Activated CD4-positive, alpha-beta T cell treated with anti-CD3 and anti-CD28 coated beads, Interleukin-2, amount 50 U/mL, for 1 hour (primary cell): ENCODE results near the gene SPPL2A.
"Not testable (repeated sequence)": the region's sequence is repeated elsewhere in the genome, so short reads cannot be mapped to it uniquely, and the experiment has no call there.

Experiments
- DNase-seq: peaks from one replicate; pipeline ENCODE4 v3.0.0-alpha.2; 2020

SPPL2A gene

DNA sequence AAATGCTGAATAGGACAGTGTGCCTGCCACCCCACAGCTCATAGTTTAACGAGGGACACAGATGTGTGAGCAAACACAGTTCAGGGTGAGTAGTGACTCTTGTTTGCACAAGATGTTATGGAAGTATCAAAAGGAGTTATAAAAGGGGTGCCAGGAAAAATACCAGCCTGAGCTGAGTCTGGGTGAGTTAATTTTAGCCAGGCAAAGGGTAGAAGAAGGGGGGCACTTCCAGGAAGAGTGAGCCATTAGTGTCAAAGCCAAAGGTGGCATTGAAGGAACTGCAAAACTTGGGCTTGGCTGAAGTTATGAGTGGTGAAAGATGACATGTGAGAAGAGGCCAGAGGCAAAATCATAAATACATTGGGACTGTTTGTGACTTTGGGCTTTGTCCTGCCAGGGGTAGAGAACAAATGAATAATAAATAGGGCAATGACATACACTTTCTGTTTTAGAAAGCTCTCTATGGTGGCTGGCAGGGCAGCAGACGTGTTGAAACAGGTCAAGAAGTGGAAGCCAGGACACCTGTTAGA, 1.9 kb upstream of the SPPL2A start:
- DNase-seq = no peak

DNA sequence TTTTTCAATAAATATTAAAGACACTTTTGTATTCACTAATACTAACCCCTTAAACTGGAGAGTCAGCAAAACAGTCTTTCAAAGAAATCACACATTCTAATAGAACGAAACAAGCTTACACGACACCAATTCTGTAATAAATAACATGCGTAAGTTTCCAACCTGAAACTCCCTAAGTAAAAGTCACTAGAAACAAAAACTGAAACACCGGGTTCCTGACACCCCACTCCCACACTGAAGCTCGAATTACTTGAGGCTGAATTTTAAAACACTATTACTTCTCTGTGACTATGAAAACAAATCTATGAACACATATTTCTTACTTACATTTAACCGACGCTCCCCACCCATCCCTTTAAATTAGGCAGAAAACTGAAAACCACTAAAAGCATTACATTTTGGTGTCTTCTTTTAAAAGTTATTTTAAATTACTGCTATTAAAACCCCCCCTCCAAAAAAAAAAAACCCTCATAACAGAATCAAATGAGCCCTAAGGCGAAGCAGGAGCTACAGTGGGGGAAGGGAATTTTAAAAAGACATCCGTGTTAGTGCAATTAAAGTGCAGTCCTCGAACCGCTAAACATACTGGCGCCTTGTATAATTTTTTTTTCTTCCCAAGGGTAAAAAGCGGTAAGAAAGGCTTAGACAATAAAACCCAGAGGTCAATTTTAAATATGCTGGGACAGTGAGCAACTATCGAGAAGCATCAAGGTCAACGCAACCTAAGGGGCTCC, 878 bp downstream of the SPPL2A start:
- DNase-seq = no peak

DNA sequence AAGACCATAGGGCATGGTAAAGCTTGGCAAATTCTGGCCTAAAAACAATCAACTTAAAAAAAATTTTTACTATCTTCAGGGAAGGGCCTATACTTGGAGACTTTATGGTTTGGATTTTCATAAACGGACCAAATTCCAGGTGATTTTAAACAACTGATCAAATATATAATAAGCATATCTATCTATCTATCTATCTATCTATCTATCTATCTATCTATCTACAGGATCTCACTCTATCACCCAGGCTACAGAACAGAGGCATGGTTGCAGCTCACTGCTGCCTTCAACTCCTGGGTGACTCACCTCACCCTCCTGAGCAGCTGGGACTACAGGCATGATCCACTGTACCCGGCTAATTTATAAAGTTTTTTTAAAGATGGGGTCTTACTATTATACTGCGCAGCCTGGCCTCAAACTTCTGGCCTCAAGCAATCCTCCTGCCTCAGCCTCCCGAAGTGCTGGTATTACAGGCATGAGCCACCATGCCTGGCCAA, 6.7 kb downstream of the SPPL2A start:
- DNase-seq = no peak

DNA sequence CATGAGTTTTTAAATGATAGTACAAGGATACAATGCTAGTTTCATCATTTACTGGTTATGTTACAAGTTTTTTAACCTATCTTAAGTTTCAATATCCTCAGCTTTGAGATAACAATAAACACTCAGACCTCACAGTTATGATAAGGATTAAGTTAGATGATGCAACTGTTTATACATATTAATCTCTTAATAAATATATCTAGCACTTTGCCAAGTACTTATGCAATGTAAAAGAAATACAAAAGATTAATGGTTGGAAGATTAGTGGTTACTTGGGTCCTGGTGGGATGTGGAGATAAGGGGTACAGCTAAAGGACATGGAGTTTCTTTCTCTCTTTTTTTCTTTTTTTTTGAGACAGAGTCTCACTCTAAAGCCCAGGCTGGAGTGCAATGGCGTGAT, 12.0 kb downstream of the SPPL2A start:
- no peak for DNase-seq

DNA sequence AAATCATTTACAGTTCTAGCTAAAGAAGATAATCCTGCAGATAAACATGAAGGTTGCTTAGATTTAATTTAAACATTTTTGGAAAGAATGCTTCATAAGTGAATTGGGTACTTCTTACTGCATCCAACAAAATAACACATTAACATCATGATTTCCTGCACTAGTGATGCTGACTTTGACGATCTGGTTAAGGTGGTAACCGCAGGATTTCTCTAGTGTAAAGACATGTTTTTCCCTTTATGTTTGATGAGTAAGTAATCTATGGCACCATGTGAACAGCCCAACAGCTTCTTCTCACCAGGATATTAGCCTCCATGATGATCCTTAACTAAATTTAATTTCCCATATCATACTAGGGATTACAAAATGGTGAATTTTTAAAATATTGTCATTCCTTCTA, 14.1 kb downstream of the SPPL2A start:
- no peak for DNase-seq

DNA sequence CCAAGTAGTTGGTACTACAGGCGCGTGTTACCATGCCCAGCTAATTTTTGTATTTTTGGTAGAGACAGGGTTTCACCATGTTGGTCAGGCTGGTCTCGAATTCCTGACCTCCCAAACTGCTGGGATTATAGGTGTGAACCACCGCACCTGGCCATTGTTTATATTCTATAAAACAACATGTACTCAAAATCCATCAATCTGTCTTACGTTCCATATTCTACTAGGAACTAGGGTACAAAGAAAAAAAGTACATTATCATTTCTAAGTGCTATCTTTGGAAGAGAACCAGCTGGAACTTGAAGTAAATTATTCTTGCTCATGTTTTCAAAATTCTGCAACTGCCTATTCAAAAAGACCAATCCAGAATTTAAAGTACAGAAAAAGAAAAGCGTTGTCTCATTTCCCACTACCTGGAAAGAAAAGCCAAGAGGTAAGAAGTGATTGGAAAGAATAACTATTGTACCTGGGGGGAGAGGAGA, 15.2 kb downstream of the SPPL2A start:
- no peak for DNase-seq

DNA sequence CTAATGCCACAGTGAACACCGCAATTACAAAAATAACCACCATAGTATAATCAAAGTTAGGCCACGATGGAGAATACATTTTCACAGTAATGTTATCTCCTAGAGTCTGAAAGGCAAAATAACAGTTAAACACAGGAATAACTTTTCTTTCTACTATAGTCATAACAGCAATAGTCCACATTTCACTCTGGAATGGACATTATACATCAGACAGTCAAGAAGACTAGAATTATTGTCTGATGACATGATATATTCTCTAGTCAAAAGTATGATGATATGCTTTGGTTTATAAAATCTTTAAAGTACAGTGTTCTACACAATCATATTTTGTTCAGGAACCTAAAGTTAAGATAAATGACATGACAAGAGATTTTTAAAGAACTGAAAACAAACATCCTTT, 18.0 kb downstream of the SPPL2A start:
- DNase-seq = no peak

DNA sequence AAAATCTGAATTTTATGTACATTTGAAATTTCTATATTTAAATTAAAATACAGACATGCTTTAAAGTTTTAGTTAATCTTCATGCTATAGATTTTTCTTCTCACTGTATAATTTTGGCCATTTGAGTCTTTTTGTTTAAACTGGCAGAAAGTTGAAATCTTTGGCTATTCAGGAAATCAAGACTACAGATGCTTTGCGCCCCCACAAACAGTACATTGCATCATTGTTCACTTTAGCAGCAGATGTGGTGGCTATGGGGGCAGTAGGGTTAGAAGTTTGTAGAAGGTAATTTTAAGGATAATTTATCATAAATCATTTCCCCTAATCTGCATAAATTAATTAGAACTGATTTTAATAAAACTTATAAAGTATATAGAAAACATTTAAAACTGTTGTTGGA, 20.9 kb downstream of the SPPL2A start:
- DNase-seq = no peak

DNA sequence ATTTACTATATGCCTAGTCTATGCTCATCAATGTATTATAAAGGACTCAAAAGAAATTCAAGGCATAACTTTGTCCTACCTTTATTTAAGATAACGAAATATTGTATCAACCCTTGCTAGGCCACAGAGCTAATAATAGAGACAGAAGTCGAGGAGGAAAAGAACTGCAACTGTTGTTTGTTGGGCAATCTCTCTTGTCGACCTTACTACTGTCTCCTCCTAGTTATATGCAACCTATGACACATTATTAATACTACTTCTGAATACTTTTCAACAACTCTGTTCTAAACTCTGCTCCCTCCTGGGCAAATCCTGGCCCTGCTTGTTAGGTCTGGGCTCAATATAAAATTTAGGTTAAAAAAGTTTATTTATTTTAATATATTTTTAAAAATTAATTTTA, 24.6 kb downstream of the SPPL2A start:
- no peak for DNase-seq

DNA sequence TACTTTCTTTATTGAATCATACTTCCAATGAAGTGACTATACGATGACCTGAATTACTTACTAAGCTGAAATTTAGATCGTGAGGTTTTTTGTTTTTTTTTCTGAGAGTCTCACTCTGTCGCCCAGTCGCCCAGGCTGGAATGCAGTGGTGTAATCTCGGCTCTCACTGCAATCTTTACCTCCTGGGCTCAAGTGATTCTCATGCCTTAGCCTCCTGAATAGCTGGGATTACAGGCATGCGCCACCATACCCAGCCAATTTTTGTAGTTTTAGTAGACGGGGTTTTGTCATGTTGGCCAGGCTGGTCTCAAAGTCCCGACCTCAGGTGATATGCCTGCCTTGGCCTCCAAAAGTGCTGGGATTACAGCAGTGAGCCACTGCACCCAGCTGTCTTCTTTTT, 28.7 kb downstream of the SPPL2A start:
- DNase-seq = no peak

DNA sequence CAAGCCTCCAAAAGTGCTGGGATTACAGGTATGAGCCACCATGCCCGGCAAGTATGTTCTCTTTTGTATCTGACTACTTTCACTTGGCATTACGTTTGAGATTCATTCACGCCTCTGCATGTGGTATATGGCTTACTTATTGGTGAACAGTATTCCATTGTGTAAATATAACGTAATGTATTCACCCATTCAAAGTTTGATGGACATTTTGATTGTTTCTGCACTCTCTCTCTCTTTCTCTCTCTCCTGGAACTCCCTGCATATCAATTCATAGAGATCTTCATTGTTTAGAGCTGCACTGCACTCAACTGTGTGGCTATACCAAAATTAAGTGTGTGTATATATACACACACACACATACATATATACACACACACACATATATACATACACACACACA, 30.4 kb downstream of the SPPL2A start:
- no peak for DNase-seq

DNA sequence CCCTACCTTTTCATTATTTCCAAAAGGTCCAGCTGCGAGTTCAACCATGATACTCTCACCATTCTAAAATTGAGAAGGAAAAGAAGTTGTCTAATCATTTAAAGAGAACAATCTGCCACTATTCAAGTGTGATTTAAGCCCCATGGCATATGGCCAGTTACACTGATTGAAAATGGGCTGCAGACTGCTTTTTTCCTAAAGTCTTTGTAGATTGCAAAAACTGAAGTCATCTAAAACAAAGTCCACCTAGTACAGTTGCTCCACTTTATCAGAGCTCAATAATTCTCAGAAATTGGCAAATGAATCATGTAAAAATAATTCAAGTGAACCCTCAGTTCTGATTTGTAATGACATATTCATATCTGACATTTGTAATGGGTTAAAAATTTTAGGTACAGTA, 39.2 kb downstream of the SPPL2A start:
- DNase-seq = no peak

DNA sequence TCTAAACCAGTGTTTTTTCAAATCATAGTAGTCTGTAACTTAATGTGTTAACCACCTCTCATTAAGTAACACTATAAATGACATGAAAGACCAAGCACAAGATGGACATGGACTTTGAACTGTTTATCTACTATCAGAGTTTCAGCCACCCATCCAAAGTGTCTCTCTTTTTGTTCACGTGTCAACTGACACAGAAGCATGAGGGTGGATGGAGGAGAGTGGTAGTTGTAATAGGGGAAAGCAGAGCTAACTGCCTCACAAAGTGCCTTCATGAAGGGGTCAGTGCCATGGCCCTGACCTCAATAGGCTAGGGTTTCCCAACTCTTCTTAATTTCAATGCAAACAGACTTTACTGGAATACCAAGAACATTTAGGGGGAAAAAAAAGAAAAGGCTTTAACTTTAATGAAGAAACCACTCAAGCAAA, 46.8 kb downstream of the SPPL2A start:
- no peak for DNase-seq

DNA sequence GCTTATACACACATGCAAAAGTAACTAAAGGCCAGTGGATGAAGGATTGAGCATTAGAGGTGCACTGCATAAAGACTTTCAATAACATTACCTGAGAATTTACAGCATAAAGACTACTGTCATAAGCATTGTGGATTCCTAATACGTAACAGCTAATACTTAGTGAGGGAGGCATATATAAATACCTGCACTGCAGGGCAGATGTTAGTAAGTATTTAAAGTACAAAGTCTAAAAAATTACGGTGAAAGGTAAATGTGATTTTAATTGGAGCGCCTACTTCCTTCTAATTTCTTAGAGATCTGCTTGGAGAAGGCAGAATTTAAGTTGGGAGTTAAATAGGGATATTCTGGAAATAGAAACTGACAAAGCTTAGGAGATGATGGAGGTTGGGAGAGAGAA, 53.5 kb downstream of the SPPL2A start:
- no peak for DNase-seq

DNA sequence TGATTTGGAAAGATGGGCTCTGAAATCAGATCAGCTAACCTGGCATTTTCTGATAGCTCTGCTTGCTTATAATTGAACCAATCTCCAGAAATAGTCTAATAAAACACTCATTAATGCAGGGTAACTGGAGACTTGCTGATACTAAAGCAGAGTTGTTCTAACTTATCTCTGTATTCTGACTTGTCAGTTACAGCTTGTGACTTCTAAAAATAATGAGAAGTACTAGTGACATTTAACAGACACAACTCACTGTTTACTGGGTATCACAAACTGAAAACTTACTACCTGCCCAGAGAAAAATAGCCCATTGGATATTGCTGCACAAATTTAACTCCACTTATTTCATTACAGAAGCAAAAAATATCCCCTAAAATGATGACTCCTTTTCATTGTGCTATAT, 54.9 kb downstream of the SPPL2A start:
- DNase-seq = no peak

DNA sequence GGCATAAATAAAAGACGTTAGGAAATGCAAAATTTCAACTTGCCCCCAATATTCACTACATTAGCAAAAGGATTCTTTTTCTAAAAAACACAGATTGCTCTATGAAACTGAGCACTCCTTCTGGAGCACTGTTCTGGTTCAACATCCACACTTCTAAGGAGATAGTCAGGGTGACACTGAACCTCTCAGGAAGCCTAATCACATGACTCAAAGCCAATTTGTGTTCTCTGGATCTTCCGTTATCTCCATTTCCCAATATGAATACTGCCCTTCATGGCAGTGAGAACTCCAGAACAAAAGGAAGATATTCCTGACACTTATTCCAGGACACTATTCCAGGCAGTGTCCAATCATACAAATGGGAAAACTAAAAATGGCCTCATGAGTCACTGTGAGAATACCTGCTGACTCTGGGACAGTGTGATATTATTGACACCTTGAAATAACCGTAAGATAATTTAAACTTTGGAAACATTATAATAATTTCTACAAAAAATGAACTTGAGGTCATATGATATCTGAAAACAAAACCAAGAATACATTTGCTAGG, 57.6 kb downstream of the SPPL2A start:
- no peak for DNase-seq

DNA sequence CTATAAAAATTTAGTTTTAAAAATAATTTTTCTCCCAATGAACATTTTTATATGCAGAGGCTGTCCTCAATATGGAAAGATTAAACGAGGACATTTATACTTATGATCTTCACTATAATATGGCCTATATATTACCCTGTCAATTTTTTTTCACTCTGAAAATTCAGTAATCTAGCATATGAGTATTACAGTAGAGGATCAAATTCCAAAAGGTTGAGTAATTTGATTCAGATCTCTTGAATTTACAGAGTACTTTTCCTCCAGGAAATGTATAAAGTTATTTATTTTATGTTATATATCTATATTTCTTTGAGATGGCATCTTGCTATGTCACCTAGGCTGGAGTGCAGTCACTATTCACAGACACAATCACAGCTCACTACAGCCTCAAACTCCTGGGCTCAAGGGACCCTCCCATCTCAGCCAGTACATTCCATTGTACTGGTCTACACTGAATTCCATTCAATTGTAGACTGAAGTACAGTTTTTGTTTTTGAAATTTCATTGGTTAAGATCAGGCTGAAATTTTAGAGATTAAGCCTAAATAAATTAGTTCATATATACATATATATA, 62.7 kb downstream of the SPPL2A start:
- DNase-seq = no peak

DNA sequence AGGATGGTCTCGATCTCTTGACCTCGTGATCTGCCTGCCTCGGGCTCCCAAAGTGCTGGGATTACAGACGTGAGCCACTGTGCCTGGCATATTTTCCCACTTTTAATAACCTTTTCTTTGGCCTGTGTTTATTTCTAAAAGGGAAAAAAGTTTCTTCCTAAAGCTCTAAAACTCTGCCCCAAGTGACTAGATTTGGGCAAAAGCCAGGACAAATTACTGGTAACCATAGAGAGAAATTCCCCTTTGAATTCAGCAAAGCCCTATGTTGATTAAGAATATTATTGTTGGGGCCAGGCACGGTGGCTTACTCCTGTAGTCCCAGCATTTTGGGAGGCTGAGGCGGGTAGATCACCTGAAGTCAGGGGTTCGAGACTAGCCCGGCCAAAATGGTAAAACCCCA, 67.4 kb downstream of the SPPL2A start:
- no peak for DNase-seq

DNA sequence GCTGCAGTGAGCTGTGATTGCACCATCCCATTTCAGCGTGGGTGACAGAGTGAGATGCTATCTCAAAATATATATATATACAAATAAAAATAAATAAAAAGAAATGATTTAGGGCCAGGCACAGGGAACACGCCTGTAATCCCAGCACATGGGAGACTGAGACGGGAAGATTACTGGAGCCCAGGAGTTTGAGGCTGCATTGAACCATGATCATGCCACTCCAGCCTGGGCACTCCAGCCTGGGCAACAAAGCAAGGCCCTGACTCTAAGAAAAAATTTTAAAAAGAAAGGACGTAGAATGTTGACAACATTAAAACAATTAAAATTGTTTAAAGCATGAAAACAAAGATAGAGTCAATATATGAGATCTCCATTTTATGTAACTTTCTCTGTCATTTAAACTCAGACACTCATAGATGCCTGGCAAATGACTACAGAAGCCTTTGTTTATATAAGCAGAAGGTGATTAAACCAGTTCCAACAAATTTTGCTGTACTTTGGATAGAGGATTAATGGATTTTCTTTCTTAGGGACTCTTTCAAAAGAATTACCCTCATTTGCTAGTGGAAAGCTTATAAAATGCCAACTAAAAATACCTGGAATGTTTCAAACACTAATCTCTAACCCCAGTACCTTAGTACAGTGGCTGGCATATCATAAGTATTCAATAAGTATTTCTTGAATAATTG, 68.3 kb downstream of the SPPL2A start:
- no peak for DNase-seq

DNA sequence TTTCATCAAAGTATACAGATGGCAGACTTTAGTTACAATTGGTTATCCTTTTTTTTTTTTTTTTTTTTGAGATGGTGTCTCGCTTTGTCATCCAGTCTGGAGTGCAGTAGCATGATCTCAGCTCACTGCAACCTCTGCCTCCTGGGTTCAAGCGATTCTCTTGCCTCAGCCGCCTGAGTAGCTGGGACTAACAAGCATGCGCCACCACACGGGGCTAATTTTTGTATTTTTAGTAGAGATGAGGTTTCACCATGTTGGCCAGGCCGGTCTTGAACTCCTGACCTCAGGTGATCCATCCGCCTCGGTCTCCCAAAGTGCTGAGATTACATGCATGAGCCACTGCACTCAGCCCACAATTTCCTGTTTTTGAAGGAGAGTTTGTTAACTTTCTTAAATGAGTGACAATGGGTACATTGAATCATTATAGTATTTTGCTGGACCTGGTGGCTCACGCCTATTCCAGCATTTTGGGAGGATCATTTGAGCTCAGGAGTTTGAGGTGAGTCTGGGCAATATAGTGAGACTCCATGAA, 70.8 kb downstream of the SPPL2A start:
- not testable (repeated sequence) for DNase-seq

DNA sequence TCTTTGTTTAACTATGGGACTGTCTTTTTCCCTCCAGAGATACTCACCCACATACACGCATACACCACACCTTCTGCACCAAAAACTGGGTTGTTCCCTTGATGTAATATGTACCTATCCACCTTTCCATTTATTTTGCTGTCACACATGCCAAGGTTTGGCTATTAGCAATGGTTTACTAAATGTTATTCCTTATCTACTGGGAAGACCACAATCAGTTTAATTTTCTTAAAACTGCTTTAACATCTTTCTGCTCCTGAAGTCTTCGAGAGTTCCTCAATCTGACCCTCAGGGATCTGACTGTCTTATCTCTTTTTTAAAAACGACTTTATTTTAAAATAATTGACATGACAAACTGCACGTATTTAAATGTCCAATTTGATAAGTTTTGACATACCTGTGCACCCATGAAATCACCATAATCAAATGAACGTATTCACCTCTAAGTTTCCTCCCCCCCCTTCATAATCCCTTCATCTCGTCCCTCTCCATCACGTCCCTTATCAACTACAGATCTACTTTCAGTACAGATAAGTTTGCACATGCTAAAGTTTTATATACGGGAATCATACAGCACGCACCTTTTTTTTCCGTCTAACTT, 78.1 kb downstream of the SPPL2A start:
- no peak for DNase-seq

DNA sequence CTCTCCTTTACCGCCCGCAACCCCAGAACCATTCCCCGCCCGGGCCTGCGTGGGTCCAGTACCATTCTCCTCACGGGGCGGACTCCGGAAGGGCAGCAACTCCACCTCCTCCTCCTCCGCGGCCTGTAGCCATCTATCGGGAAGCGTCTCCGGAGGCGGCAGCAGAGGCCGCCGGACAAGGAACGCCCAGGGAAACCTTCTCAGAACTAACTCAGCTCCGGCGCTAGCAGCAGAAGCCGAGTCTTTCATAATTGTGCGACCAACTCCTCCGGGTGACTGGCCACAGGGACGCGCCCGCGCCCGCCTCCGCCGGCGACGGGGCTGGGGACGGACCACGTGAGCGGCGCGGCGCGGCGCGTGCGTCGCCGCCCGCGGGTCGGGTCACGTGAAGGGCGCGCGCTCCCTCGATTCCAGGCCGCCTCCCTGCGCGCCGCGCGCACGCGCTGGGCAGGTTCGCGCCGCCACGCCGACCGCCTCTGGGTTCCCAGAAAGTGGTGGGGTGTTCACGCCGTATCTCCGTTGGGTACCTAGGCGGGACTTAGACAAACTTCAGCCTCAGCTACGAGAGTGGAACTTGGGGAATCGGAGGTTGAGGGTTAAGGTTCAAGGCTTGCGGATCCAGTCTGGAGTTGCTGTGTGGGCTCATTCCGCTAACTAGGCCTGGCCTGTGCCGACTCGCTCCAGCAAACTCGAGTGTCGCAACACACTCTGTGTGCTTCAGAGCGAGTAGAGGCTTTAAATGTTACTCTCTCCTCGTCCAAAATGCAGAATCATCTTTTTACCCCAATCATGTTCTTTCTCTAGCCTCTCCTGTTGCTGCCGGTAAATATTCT, 78.8 kb downstream of the SPPL2A start, which contains the start of gene TRPM7:
TSS of gene TRPM7 (minus strand) at position 329 of the 833 bp plus-strand sequence. CDS start at position 65, 264 bp downstream.
- peak; percentile 85 for DNase-seq
